ENCODE measurements around the gene ZNRF3. TPM values are rescaled to one million over a fixed set of nuclear protein-coding genes. Genes with fewer than 3 reads are reported as not detected.

Gene ZNRF3
- total RNA-seq, 1 donor from 2014 or later = 23.1 TPM

DNA sequence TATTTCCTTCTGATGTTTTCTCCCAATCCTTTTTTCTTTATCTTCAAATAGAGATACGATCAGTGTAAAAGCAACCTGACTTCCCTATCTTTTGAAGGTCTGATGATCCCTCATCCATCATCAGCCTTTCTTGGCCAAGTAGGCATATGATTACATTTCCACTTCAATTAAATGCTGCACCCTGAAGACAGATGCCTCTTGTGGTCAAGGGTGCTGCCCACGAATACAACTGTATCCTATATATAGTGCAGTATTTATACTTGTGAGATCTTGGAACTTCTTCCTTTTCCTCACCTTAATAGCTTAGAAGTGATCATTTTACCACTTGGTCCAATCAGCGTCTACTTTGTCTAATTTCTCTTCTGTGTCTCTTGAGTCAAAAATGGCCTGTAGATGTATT lies 9.3 kb upstream of the ZNRF3 start:
- peak overlapping the region; percentile 63 for H3K27ac Mint-ChIP-seq
- no peak for DNase-seq (ENCODE audit: extremely low spot score, unreplicated experiment)
- no peaks in the 10 kb centered on the region for H3K36me3 Mint-ChIP-seq
- peaks cover 5% of the 10 kb centered on the region for H3K9me3 Mint-ChIP-seq
- H3K27me3 Mint-ChIP-seq = no peaks in the 10 kb centered on the region
- peaks cover 19% of the 10 kb centered on the region for H3K4me1 Mint-ChIP-seq (ENCODE audit: unreplicated experiment)
- H3K4me3 Mint-ChIP-seq = no peak overlapping the region
- TF ChIP-seq, protein P1, sequence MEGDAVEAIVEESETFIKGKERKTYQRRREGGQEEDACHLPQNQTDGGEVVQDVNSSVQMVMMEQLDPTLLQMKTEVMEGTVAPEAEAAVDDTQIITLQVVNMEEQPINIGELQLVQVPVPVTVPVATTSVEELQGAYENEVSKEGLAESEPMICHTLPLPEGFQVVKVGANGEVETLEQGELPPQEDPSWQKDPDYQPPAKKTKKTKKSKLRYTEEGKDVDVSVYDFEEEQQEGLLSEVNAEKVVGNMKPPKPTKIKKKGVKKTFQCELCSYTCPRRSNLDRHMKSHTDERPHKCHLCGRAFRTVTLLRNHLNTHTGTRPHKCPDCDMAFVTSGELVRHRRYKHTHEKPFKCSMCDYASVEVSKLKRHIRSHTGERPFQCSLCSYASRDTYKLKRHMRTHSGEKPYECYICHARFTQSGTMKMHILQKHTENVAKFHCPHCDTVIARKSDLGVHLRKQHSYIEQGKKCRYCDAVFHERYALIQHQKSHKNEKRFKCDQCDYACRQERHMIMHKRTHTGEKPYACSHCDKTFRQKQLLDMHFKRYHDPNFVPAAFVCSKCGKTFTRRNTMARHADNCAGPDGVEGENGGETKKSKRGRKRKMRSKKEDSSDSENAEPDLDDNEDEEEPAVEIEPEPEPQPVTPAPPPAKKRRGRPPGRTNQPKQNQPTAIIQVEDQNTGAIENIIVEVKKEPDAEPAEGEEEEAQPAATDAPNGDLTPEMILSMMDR (conservative IDR thresholded peaks at IDR 0.05) = no peak

DNA sequence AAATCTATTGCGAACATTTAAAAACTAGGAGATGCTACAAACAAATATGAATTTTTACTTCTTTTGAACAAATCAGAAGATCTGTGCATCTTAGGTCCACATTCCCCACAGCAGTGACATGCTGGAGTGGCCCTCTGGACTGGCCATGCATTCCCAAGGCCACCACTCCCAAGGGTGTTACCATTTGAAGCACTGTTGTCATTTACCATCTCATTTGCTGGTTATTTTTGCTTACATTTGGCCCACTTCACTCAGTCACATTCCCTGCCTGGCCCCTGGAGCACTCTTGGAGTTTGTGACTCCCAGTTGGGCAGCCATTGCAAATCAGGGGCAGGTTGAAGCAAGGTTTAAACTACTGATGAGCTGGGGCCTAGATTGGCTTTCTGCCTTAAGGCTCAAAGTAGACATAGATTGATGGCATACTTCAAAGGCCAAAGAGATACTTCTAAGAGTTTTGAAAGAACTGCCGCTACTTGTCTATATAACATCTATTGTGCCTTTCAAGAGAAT lies 8.5 kb upstream of the ZNRF3 start:
- DNase-seq (ENCODE audit: extremely low spot score, unreplicated experiment) = no peak
- Mint-ChIP-seq H3K9me3 (peaks cover 5% of the 10 kb centered on the region), H3K4me3 (no peak overlapping the region), H3K4me1 (ENCODE audit: unreplicated experiment) (peaks cover 19% of the 10 kb centered on the region), H3K27me3 (no peaks in the 10 kb centered on the region), H3K27ac (peak overlapping the region; percentile 67), H3K36me3 (no peaks in the 10 kb centered on the region)
- TF ChIP-seq, protein P1 (conservative IDR thresholded peaks at IDR 0.05) = no peak

GRCh38 chr22:28882545-28882877 lies 861 bp upstream of the ZNRF3 start:
- no peaks in the 10 kb centered on the region for H3K9me3 Mint-ChIP-seq
- TF ChIP-seq, protein P1 (conservative IDR thresholded peaks at IDR 0.05) = no peak
- DNase-seq (ENCODE audit: extremely low spot score, unreplicated experiment) = no peak
- peak overlapping the region; percentile 90 for H3K4me3 Mint-ChIP-seq
- H3K27me3 Mint-ChIP-seq = no peaks in the 10 kb centered on the region
- H3K36me3 Mint-ChIP-seq = no peaks in the 10 kb centered on the region
- H3K4me1 Mint-ChIP-seq (ENCODE audit: unreplicated experiment) = peaks cover 29% of the 10 kb centered on the region
- peak overlapping the region; percentile 73 for H3K27ac Mint-ChIP-seq

DNA sequence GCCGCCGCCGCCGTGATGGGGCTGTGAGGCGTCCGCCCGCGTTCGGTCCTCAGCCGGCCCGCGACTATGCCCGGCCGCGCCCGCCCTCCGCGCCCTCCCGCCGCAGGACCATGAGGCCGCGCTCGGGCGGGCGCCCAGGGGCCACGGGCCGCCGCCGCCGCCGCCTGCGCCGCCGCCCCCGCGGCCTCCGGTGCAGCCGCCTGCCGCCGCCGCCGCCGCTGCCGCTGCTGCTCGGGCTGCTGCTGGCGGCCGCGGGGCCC lies 215 bp downstream of the ZNRF3 start:
- TF ChIP-seq, protein P1 (conservative IDR thresholded peaks at IDR 0.05) = no peak
- H3K4me3 Mint-ChIP-seq = peak overlapping the region; percentile 90
- H3K36me3 Mint-ChIP-seq = no peaks in the 10 kb centered on the region
- DNase-seq (ENCODE audit: extremely low spot score, unreplicated experiment) = no peak
- H3K27me3 Mint-ChIP-seq = no peaks in the 10 kb centered on the region
- no peak overlapping the region for H3K27ac Mint-ChIP-seq
- H3K4me1 Mint-ChIP-seq (ENCODE audit: unreplicated experiment) = peaks cover 38% of the 10 kb centered on the region
- H3K9me3 Mint-ChIP-seq = no peaks in the 10 kb centered on the region

- peak; percentile 73 for DNase-seq (ENCODE audit: extremely low spot score, unreplicated experiment)
- Mint-ChIP-seq H3K36me3 (no peaks in the 10 kb centered on the region), H3K9me3 (no peaks in the 10 kb centered on the region), H3K4me3 (peak overlapping the region; percentile 88), H3K27ac (peak overlapping the region; percentile 69), H3K4me1 (ENCODE audit: unreplicated experiment) (peaks cover 39% of the 10 kb centered on the region), H3K27me3 (no peaks in the 10 kb centered on the region)
- TF ChIP-seq, protein P1 (conservative IDR thresholded peaks at IDR 0.05) = peak; percentile 36
These were observed 760 bp downstream of the ZNRF3 start for GRCh38 chr22:28883917-28884746.
